IPS DF 6.9 (cell line): ENCODE results near the gene PJA1.

Experiments used
- DNase-seq: peaks from one replicate; pipeline ENCODE4 v3.0.0-alpha.2; 2013; ENCODE audit warnings: low read depth, low spot score
- H3K27ac ChIP-seq: one replicate; pipeline ENCODE4 v1.5.1; 2013; ENCODE audit warnings: low read length, control low read depth
- H3K27me3 ChIP-seq: 2 replicates; pipeline ENCODE4 v1.6.1; 2013; ENCODE audit warnings: mild to moderate bottlenecking, low read length; ENCODE audit not compliant: control insufficient read depth, insufficient read depth
- H3K36me3 ChIP-seq: 2 replicates; pipeline ENCODE4 v1.6.1; 2013; ENCODE audit warnings: low read length; ENCODE audit not compliant: control insufficient read depth, insufficient read depth
- H3K4me1 ChIP-seq: 2 replicates; pipeline ENCODE4 v1.6.1; 2013; ENCODE audit warnings: low read length; ENCODE audit not compliant: control insufficient read depth, insufficient read depth
- H3K4me3 ChIP-seq: 2 replicates; pipeline ENCODE4 v1.5.1; 2013; ENCODE audit warnings: mild to moderate bottlenecking, low read length
- H3K9me3 ChIP-seq: 2 replicates; pipeline ENCODE4 v1.6.1; 2013; ENCODE audit warnings: low read length, inconsistent platforms; ENCODE audit not compliant: control insufficient read depth, insufficient read depth
- WGBS: extraction: QIAGEN DNeasy Blood & Tissue Kit; methylation state at CpG from one replicate; pipeline ENCODE4 v1.1.7; 2013; ENCODE audit warnings: mixed read lengths, missing lambda C conversion rate; ENCODE audit not compliant: insufficient read length, insufficient coverage; 5-methylcytosine and 5-hydroxymethylcytosine counted together

The PJA1 gene

GRCh38 chrX:69120476-69120875 is 44.8 kb downstream of the PJA1 start:
- no peak for DNase-seq
- no CpG with 5 or more reads among the region's 5 CpGs for WGBS
- Histone ChIP-seq H3K4me1 (peaks cover 1% of the 10 kb centered on the region; the same call in 1 of the 2 replicates), H3K27ac (no peak overlapping the region), H3K36me3 (no peaks in the 10 kb centered on the region), H3K27me3 (no peaks in the 10 kb centered on the region), H3K9me3 (no peaks in the 10 kb centered on the region), H3K4me3 (no peak overlapping the region)

GRCh38 chrX:69119122-69119521 is 46.1 kb downstream of the PJA1 start:
- Histone ChIP-seq H3K9me3 (no peaks in the 10 kb centered on the region), H3K4me1 (peaks cover 1% of the 10 kb centered on the region; the same call in 1 of the 2 replicates), H3K27me3 (no peaks in the 10 kb centered on the region), H3K36me3 (no peaks in the 10 kb centered on the region), H3K27ac (no peak overlapping the region), H3K4me3 (no peak overlapping the region)
- no peak for DNase-seq
- no CpG with 5 or more reads among the region's 2 CpGs for WGBS

- Histone ChIP-seq H3K27me3 (no peaks in the 10 kb centered on the region), H3K9me3 (no peaks in the 10 kb centered on the region), H3K4me1 (no peaks in the 10 kb centered on the region), H3K27ac (no peak overlapping the region), H3K36me3 (no peaks in the 10 kb centered on the region), H3K4me3 (no peak overlapping the region)
- DNase-seq: no peak
- no CpG with 5 or more reads among the region's 11 CpGs for WGBS
Measured at GRCh38 chrX:69117876-69118526, 47.3 kb downstream of the PJA1 start.

GRCh38 chrX:69116077-69116476 is 49.2 kb downstream of the PJA1 start:
- WGBS: no CpG with 5 or more reads among the region's 6 CpGs

GRCh38 chrX:69113723-69114122 is 51.5 kb downstream of the PJA1 start:
- H3K4me3 ChIP-seq: no peak overlapping the region
- H3K27ac ChIP-seq: no peak overlapping the region
- H3K27me3 ChIP-seq: no peaks in the 10 kb centered on the region
- no peak for DNase-seq
- no peaks in the 10 kb centered on the region for H3K9me3 ChIP-seq
- H3K4me1 ChIP-seq: no peaks in the 10 kb centered on the region; the same call in 1 of the 2 replicates
- H3K36me3 ChIP-seq: no peaks in the 10 kb centered on the region

More at GRCh38 chrX:69116077-69116476, 49.2 kb downstream of the PJA1 start:
- Histone ChIP-seq H3K36me3 (no peaks in the 10 kb centered on the region), H3K27ac (no peak overlapping the region), H3K27me3 (no peaks in the 10 kb centered on the region), H3K4me3 (no peak overlapping the region), H3K9me3 (no peaks in the 10 kb centered on the region), H3K4me1 (no peaks in the 10 kb centered on the region; the same call in 1 of the 2 replicates)
- DNase-seq: no peak
